ENCODE results near the gene KDM4C.

The KDM4C gene

GRCh38 chr9:7094576-7094975 is 336.8 kb downstream of the KDM4C start:
- Histone ChIP-seq H3K4me3 (ENCODE audit: low read length) (no peak overlapping the region), H3K27ac (ENCODE audit: low read depth, low read length) (no peak overlapping the region), H3K27me3 (ENCODE audit: control insufficient read depth, insufficient read depth, low read length) (no peaks in the 10 kb centered on the region), H3K36me3 (ENCODE audit: control insufficient read depth, insufficient read depth, low read length) (peaks cover 2% of the 10 kb centered on the region), H3K4me1 (ENCODE audit: control insufficient read depth, insufficient read depth, low read length) (no peaks in the 10 kb centered on the region), H3K9ac (ENCODE audit: low read length) (no peak overlapping the region)

- Histone ChIP-seq H3K36me3 (ENCODE audit: control insufficient read depth, insufficient read depth, low read length) (peaks cover 2% of the 10 kb centered on the region), H3K27me3 (ENCODE audit: control insufficient read depth, insufficient read depth, low read length) (no peaks in the 10 kb centered on the region), H3K9ac (ENCODE audit: low read length) (no peak overlapping the region), H3K4me1 (ENCODE audit: control insufficient read depth, insufficient read depth, low read length) (no peaks in the 10 kb centered on the region), H3K27ac (ENCODE audit: low read depth, low read length) (no peak overlapping the region), H3K4me3 (ENCODE audit: low read length) (no peak overlapping the region)
Observed at GRCh38 chr9:7095058-7095457, 337.3 kb downstream of the KDM4C start.

GRCh38 chr9:7097040-7097715 is 339.4 kb downstream of the KDM4C start:
- H3K4me1 ChIP-seq (ENCODE audit: control insufficient read depth, insufficient read depth, low read length) = no peaks in the 10 kb centered on the region

GRCh38 chr9:7097785-7098752 is 340.3 kb downstream of the KDM4C start:
- H3K9ac ChIP-seq (ENCODE audit: low read length) = no peak overlapping the region
- no peaks in the 10 kb centered on the region for H3K36me3 ChIP-seq (ENCODE audit: control insufficient read depth, insufficient read depth, low read length)
- H3K27ac ChIP-seq (ENCODE audit: low read depth, low read length) = no peak overlapping the region
- H3K4me1 ChIP-seq (ENCODE audit: control insufficient read depth, insufficient read depth, low read length) = no peaks in the 10 kb centered on the region
- no peaks in the 10 kb centered on the region for H3K27me3 ChIP-seq (ENCODE audit: control insufficient read depth, insufficient read depth, low read length)
- no peak overlapping the region for H3K4me3 ChIP-seq (ENCODE audit: low read length)

More at GRCh38 chr9:7097040-7097715, 339.4 kb downstream of the KDM4C start:
- H3K4me3 ChIP-seq (ENCODE audit: low read length) = no peak overlapping the region
- H3K36me3 ChIP-seq (ENCODE audit: control insufficient read depth, insufficient read depth, low read length) = no peaks in the 10 kb centered on the region
- no peaks in the 10 kb centered on the region for H3K27me3 ChIP-seq (ENCODE audit: control insufficient read depth, insufficient read depth, low read length)
- no peak overlapping the region for H3K27ac ChIP-seq (ENCODE audit: low read depth, low read length)
- H3K9ac ChIP-seq (ENCODE audit: low read length) = no peak overlapping the region

GRCh38 chr9:7103367-7103766 is 345.6 kb downstream of the KDM4C start:
- no peak overlapping the region for H3K27ac ChIP-seq (ENCODE audit: low read depth, low read length)
- peaks cover 3% of the 10 kb centered on the region for H3K36me3 ChIP-seq (ENCODE audit: control insufficient read depth, insufficient read depth, low read length)
- H3K9ac ChIP-seq (ENCODE audit: low read length) = no peak overlapping the region
- H3K4me3 ChIP-seq (ENCODE audit: low read length) = no peak overlapping the region
- no peaks in the 10 kb centered on the region for H3K27me3 ChIP-seq (ENCODE audit: control insufficient read depth, insufficient read depth, low read length)
- no peaks in the 10 kb centered on the region for H3K4me1 ChIP-seq (ENCODE audit: control insufficient read depth, insufficient read depth, low read length)

- no peak overlapping the region for H3K27ac ChIP-seq (ENCODE audit: low read depth, low read length)
Observed at GRCh38 chr9:7103771-7104170, 346.0 kb downstream of the KDM4C start.

GRCh38 chr9:7104625-7105024 is 346.9 kb downstream of the KDM4C start:
- Histone ChIP-seq H3K36me3 (ENCODE audit: control insufficient read depth, insufficient read depth, low read length) (peaks cover 3% of the 10 kb centered on the region), H3K4me3 (ENCODE audit: low read length) (no peak overlapping the region), H3K27ac (ENCODE audit: low read depth, low read length) (no peak overlapping the region), H3K4me1 (ENCODE audit: control insufficient read depth, insufficient read depth, low read length) (no peaks in the 10 kb centered on the region), H3K9ac (ENCODE audit: low read length) (no peak overlapping the region), H3K27me3 (ENCODE audit: control insufficient read depth, insufficient read depth, low read length) (no peaks in the 10 kb centered on the region)

More at GRCh38 chr9:7103771-7104170, 346.0 kb downstream of the KDM4C start:
- H3K4me1 ChIP-seq (ENCODE audit: control insufficient read depth, insufficient read depth, low read length) = no peaks in the 10 kb centered on the region
- no peak overlapping the region for H3K4me3 ChIP-seq (ENCODE audit: low read length)
- H3K27me3 ChIP-seq (ENCODE audit: control insufficient read depth, insufficient read depth, low read length) = no peaks in the 10 kb centered on the region
- no peak overlapping the region for H3K9ac ChIP-seq (ENCODE audit: low read length)
- peaks cover 3% of the 10 kb centered on the region for H3K36me3 ChIP-seq (ENCODE audit: control insufficient read depth, insufficient read depth, low read length)

- Histone ChIP-seq H3K4me3 (ENCODE audit: low read length) (no peak overlapping the region), H3K27ac (ENCODE audit: low read depth, low read length) (no peak overlapping the region), H3K36me3 (ENCODE audit: control insufficient read depth, insufficient read depth, low read length) (peaks cover 3% of the 10 kb centered on the region), H3K9ac (ENCODE audit: low read length) (no peak overlapping the region), H3K4me1 (ENCODE audit: control insufficient read depth, insufficient read depth, low read length) (no peaks in the 10 kb centered on the region), H3K27me3 (ENCODE audit: control insufficient read depth, insufficient read depth, low read length) (no peaks in the 10 kb centered on the region)
Observed at GRCh38 chr9:7105095-7105494, 347.3 kb downstream of the KDM4C start.

GRCh38 chr9:7108936-7109335 is 351.2 kb downstream of the KDM4C start:
- no peak overlapping the region for H3K9ac ChIP-seq (ENCODE audit: low read length)
- no peak overlapping the region for H3K27ac ChIP-seq (ENCODE audit: low read depth, low read length)
- H3K27me3 ChIP-seq (ENCODE audit: control insufficient read depth, insufficient read depth, low read length) = no peaks in the 10 kb centered on the region
- no peaks in the 10 kb centered on the region for H3K4me1 ChIP-seq (ENCODE audit: control insufficient read depth, insufficient read depth, low read length)
- H3K36me3 ChIP-seq (ENCODE audit: control insufficient read depth, insufficient read depth, low read length) = peaks cover 2% of the 10 kb centered on the region
- H3K4me3 ChIP-seq (ENCODE audit: low read length) = no peak overlapping the region

GRCh38 chr9:7111413-7111812 is 353.6 kb downstream of the KDM4C start:
- H3K27ac ChIP-seq (ENCODE audit: low read depth, low read length) = no peak overlapping the region
- H3K27me3 ChIP-seq (ENCODE audit: control insufficient read depth, insufficient read depth, low read length) = no peaks in the 10 kb centered on the region
- no peak overlapping the region for H3K9ac ChIP-seq (ENCODE audit: low read length)
- H3K36me3 ChIP-seq (ENCODE audit: control insufficient read depth, insufficient read depth, low read length) = no peaks in the 10 kb centered on the region
- no peak overlapping the region for H3K4me3 ChIP-seq (ENCODE audit: low read length)
- H3K4me1 ChIP-seq (ENCODE audit: control insufficient read depth, insufficient read depth, low read length) = no peaks in the 10 kb centered on the region

- Histone ChIP-seq H3K4me3 (ENCODE audit: low read length) (no peak overlapping the region), H3K36me3 (ENCODE audit: control insufficient read depth, insufficient read depth, low read length) (no peaks in the 10 kb centered on the region), H3K4me1 (ENCODE audit: control insufficient read depth, insufficient read depth, low read length) (no peaks in the 10 kb centered on the region), H3K27me3 (ENCODE audit: control insufficient read depth, insufficient read depth, low read length) (no peaks in the 10 kb centered on the region), H3K27ac (ENCODE audit: low read depth, low read length) (no peak overlapping the region), H3K9ac (ENCODE audit: low read length) (no peak overlapping the region)
Observed at GRCh38 chr9:7115606-7116005, 357.8 kb downstream of the KDM4C start.

GRCh38 chr9:7117676-7118561 is 360.1 kb downstream of the KDM4C start:
- Histone ChIP-seq H3K4me3 (ENCODE audit: low read length) (no peak overlapping the region), H3K27ac (ENCODE audit: low read depth, low read length) (no peak overlapping the region), H3K27me3 (ENCODE audit: control insufficient read depth, insufficient read depth, low read length) (no peaks in the 10 kb centered on the region), H3K36me3 (ENCODE audit: control insufficient read depth, insufficient read depth, low read length) (no peaks in the 10 kb centered on the region), H3K9ac (ENCODE audit: low read length) (no peak overlapping the region), H3K4me1 (ENCODE audit: control insufficient read depth, insufficient read depth, low read length) (no peaks in the 10 kb centered on the region)

Measured in rectal smooth muscle tissue (tissue), 1 donor.